GM21528 (cell line): Measurements from ENCODE around the gene WDR54.

Experiments used
- ATAC-seq: cut with Tn5 transposase; IDR thresholded peaks from one replicate; pipeline ENCODE4 v1.9.1; 2021; ENCODE audit warnings: mild to moderate bottlenecking, moderate library complexity; ENCODE audit not compliant: unreplicated experiment, low FRiP score

Gene WDR54

DNA sequence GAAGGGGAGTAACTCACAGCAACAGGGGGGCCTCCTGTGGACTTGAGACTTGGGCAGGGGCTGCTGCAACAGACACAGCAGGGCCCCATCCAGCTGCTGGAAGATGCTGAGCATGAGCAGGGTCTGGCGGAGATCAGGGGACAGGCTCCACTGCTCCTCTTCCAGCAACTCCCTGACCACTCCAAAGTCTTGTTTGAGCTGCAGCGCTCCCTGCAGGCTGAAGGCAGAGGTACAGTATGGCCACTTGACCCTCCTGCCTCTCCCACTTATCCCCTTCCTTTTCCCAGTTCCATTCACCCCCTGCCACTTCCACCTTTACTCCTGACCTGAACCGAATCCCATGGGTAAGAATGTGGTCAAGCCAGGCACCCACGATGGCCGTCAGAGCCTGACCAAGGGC is 53.4 kb downstream of the WDR54 start:
- ATAC-seq: no peak
